Stimulated activated naive CD8-positive, alpha-beta T cell treated with anti-CD3 and anti-CD28 coated beads, Interleukin-15, Interleukin-2, amounts not matched to agents 100 U/mL and 50 U/mL, for 24 hours (primary cell): ENCODE data around the gene TAF10.

Experiments used
- ATAC-seq: fragments of 150-1000 bp; cut with Tn5 transposase; one replicate; pipeline ENCODE4 v1.10.0; 2021
- DNase-seq: peaks from one replicate; pipeline ENCODE4 v3.0.0; 2021

The TAF10 gene

GRCh38 chr11:6640985-6641701, 29.1 kb upstream of the TAF10 start:
- DNase-seq (no peak), ATAC-seq (no peak)

DNA sequence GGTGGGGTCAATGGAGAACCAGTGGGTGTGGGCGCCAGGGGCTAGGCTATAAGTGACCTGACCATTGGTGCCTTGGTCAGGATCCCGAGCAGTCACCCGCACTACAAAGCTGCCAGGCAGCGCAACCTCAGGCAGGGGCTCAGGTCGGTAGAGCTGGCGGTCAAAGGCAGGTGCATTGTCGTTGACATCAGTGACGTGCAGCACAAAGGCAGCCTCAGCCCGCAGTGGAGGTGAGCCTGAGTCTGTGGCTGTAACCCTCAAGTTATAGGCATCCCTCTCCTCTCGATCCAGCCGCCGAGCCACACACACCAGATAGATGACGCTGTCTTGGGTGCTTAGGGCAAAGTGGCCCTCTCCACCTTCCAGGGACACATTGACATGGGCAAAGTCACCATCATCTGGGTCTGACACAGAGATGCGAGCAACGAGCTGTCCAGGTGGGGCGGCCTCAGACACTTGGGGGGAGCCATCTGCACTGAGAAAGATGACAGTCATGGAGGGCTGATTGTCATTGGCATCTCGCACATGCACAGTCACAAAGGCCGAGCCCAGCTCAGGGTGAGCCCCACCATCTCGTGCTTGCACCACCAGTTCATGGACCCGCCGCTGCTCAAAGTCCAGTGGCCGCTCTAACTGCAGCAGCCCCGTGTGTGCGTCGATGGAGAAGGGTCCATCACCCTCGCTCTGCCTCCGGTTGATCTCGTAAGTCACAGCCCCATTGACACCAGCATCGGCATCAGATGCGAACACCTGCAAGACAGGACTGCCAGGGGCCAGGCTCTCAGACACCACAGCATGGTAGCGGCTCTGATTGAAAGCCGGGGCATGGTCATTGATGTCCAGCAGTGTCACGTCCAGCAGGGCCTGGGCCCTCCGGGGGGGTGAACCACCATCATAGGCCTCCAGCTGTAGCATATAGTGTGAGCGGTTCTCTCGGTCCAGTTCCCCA, 28.3 kb upstream of the TAF10 start:
- DNase-seq = no peak
- no peak for ATAC-seq

GRCh38 chr11:6638429-6638828, 26.4 kb upstream of the TAF10 start:
- DNase-seq (no peak), ATAC-seq (no peak)

DNA sequence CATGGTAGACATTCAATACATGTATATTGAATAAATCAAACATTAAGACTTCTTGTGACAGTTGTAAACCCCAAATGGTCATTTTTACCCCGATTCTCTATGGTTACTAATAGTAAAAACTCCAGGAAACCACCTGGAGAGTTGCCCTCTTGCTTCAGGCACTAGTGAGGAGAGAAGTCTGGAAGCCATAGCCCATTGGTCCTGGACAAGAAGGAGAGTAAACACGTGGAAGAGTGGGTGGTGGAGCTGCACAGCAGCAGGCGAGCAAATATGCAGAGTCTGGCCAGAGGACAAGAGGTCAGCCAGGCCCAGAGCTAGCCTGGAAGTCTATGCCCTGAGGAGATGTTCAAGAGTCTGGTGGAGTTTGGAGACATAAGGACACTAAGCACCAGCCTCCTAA, 25.9 kb upstream of the TAF10 start:
- no peak for ATAC-seq
- DNase-seq = no peak

GRCh38 chr11:6636480-6636879, 24.5 kb upstream of the TAF10 start:
- ATAC-seq (no peak), DNase-seq (no peak)

- no peak for DNase-seq
Measured at GRCh38 chr11:6635082-6635932, 23.3 kb upstream of the TAF10 start.

DNA sequence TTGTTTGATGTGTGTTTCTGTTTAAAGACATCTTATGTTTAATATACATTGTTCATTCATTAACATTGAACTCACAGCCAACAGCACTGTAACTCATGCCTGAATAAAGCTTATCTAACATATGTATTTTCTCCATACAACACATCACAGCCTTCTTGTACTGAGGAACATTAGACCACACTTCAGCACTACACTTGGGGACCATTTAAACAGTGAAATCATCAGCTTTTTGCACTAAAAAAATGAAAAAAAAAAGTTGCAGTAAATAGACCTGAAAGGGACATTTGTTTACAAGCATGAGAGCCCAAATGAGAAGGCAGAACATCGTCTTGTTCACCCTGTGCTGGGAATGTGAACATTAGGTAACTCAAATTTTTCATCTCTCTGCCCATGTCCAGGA, 22.5 kb upstream of the TAF10 start:
- no peak for ATAC-seq
- no peak for DNase-seq

More at GRCh38 chr11:6635082-6635932, 23.3 kb upstream of the TAF10 start:
- no peak for ATAC-seq

GRCh38 chr11:6633422-6634408, 21.7 kb upstream of the TAF10 start:
- ATAC-seq (no peak), DNase-seq (no peak)

DNA sequence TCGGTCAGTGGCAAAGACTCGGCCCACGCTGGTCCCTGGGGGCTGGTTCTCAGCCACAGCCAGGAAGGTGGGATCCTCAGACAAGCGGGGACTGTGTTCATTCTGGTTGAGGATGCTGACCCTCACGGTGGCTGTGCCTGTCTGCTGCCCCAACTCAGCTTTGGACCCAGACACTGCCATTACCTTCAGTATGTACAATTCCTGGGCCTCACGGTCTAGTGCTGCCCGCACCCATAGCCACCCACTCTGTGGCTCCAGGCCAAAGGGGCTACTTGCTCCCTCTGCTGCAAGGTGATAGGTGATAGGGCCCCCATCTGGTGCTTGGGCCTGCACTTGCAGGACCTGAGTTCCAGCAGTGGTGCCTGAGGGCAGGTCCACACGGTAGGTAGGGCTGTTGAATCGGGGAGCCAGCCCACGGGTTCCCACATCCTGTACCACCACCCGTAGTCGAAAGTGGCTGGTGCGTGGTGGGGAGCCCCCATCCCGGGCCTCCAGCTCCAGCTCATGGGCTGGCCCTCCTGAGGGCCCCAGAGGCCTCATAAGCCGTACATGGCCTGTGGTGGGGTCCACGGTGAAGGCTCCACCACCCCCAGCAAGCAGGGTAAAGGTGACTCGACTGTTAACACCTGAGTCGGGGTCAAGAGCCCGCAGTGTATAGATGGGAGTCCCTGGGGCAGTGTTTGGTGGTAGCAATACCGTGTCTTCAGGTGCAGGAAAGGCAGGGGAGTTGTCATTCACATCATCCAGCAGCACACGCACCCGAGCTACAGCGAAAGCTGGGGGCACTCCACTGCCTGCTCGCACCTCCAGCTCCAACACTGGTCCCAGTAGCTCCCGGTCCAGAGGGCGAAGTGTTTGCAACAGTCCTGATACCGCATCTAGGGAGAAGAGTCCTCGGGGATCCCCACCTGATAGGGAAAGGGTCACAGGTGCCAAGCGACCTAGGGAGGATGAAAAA, 20.4 kb upstream of the TAF10 start:
- DNase-seq (peak; percentile 27), ATAC-seq (peak; percentile 50)

- DNase-seq = no peak
- no peak for ATAC-seq
Measured at GRCh38 chr11:6631361-6631890, 19.4 kb upstream of the TAF10 start.

DNA sequence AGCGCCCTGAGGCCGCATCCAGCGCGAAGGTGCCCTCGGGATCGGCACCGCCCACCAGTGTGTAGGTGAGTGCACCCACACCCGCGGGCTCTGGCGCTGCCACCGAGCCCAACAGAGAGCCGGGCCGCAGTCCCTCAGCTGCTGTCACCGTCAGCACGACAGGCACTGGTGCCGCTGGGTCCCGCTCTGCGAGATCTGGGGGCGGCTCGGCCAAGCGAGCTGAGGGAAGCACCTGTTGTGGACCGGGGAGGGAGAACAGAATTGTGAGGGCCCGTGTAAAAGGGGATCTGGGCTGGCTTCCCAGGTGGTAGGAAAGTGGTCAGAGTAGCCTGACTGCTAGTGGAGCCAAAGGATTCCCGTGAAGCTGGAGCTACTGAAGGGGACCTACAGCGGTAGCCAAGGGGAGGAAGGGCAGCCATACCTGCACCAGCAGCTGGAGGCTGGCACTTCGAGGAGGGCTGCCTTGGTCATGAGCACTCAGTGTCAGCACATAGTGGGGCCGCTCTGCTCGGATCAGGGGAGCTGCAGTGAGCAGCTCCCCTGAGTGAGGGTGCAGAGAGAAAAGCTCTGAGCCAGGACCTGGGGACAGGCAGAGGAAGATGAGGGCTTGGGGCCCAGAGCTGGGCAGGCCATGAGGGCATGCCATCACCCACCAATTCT, 18.7 kb upstream of the TAF10 start:
- DNase-seq = no peak
- ATAC-seq = no peak

DNA sequence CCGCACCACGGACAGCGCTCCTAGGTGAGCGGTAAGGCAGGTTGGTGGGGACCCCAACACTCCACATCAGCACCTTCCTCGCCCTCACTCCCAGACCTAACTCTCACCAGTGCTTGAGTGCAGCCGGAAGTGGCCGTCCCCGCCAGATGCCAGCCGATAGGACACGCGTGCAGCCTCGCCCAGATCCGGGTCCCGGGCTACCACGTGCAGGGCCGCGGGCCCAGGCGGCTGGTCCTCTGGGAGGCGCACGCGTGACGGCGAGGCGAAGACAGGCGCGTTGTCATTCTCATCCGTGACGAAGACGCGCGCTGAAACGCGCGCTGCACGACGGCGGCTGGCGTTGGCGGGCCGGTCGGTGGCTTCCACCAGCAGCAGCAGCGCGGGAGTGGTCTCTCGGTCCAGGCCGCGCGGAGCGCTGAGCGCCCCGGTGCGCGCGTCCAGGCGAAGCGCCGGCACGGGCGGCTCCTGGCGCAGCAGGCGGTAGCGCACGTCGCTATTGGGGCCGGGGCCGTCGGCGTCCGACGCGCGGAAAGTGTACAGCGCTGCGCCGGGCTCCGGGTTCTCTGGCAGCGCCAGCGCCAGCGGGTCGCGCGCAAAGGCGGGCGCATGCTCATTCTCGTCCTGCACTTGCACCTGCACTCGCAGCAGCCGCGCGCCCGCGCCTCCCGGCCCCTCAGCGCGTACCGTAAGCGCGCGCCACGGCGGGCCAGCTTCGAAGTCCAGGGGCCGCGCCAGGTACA, 18.0 kb upstream of the TAF10 start:
- ATAC-seq = no peak

GRCh38 chr11:6629573-6629891, 17.5 kb upstream of the TAF10 start:
- ATAC-seq (no peak), DNase-seq (no peak)

More for the DNA sequence above, 18.0 kb upstream of the TAF10 start:
- DNase-seq = no peak

GRCh38 chr11:6628526-6628925, 16.5 kb upstream of the TAF10 start:
- no peak for DNase-seq
- no peak for ATAC-seq

DNA sequence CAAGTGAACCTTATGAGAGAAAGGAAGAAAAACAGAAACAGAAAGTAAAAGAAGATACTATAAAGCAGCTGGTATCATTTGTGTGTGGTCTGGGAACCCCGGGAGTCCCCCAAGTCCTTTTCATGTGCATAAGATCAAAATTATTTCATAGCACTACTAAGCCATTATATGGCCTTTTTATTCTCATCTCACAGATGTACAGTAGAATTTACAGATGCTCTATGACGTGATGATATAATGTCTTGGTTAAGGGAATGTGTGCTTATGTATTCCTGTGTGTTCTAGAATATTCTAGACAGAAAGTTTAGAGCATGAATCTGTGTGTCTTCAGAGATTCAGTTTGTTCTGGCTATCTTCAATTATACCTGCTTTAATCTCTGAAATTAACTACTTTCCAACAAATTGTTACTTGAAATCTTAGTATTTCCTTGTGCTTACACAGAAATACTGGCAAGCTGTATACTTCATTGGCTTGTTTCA, 15.8 kb upstream of the TAF10 start:
- DNase-seq = no peak
- peak; percentile 45 for ATAC-seq

- no peak for ATAC-seq
- no peak for DNase-seq
Measured at GRCh38 chr11:6626971-6627761, 15.2 kb upstream of the TAF10 start.

DNA sequence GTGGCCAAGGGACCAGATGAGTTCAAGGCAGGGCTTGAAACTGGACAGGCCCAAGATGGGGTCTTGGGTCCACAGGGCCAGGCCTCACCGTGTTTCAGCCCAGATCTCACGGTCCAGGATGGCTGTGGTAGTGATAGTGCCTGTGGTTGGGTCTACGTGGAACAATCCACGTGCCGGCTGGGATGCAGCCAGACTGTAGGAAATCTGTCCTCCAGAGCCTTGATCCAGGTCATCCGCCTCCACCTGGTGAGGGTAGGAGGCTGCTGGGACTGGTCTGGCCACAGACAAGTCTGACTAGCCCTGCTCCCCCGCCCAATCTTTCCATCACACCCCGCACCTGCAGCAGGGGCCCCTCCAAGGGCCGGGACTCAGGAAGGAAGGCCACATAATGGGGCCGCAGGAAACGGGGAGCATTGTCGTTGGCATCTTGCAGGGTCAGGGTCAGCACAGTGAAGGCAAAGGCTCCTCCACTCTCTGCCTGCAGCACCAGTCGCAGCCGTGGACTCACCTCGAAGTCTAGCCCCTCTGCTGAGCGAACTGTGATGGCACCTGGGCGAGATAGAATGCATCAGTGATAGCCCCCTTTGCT, 13.9 kb upstream of the TAF10 start:
- DNase-seq (no peak), ATAC-seq (no peak)
